HG03039 (cell line): Measurements from ENCODE around the gene TEX29.

Experiments
- ATAC-seq: cut with Tn5 transposase; IDR thresholded peaks from one replicate; pipeline ENCODE4 v1.9.1; 2021; ENCODE audit warnings: mild to moderate bottlenecking, moderate library complexity; ENCODE audit not compliant: unreplicated experiment

Gene TEX29

DNA sequence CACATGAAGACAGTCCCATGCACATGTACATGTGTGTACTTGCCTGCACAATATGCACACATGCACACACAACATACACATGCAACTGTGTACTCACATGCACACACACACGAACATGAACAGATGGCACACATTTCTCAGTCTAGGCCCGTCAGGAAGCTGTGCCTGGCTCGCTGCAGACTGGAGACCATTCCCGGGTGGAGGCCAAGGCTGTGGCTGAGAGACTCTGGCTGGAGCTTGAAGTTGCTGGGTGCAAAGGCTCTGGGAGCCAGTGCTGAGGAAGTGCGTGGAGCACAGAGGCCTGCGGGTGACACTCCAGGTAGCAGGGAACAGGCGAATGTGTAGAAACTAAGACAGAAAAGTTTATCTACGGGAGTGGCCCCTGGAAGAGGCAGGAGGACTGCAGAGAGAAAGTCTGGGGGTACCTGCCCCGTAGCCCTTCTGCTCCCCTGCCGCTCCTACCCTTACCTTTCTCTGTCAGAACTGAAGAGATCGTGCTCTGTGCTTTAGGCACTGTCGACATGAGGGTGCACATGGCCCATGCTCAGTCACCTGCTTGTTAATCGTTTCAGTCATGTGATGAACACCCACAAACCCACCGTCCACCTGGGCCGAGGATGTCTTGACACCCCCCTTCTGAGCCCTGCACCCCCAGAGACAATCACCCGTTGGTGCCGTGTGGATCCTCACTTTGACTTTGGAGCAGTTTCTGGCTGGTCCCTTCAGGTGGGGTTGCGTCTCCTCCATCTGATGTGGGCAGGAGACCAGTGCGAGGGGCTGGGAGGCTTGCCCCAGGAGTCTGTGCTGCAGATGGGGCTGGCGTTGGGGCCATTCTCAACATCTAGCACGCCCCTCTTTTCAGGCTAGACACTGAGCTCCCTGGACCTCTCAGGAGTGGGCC lies 69.4 kb downstream of the TEX29 start:
- no peak for ATAC-seq

DNA sequence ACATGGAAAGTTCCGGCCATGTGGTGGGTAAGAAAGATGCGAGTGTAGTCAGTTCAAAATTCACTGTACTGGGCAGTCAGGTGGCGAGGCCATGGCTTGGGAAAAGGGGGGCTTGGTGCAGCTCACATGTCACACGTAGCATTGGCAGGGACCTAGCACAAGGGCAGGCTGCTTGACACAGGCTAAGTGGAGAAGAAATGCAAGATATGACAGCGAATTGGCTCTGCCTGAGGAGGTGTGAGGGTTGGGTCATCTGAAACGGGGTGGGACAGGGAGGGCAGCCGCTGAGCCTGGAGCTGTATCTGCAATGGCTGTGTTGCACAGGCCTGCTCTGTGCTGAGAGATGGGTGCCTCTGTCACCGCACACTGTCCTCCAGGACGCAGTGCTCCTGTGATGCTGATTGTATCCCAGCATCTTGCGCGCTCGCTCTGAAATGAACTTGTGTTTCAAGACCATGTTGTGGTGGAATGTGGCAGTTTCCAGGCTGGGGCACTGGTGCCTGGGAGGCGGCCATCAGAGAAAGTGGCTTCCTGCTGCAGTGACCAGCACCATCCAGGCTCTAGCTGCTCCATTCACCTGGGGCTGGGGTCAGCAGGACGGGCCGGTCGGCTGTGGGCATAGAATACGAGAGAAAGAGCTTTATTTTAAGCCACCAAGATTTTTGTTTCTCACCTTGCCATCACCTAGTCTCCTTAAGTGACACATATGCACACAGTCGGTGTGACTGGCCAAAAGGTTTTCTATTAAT lies 70.3 kb downstream of the TEX29 start:
- no peak for ATAC-seq

DNA sequence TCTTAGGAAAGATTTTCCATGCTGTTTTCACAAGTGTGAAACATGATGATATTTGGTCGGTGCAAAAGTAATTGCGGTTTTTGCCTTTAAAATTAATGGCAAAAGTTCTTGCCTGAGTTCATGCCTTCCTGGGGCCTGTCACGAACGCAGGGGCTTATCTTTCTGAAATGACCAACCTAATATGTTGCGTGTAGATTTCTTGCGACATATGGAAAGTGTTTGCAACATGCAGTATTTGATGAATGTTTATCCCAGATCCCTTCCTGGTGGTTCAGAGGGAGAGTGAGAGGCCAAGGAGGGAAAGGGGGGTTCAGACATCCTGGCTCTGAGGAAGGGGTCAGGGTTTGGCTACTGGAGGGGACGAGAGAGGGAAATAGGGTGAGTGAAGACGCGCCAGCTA lies 72.0 kb downstream of the TEX29 start:
- no peak for ATAC-seq

- no peak for ATAC-seq
These were observed 72.9 kb downstream of the TEX29 start for GRCh38 chr13:111393221-111393790.
